Measurements from ENCODE around the gene MAU2. TPM values are rescaled to one million over a fixed set of nuclear protein-coding genes. Genes with fewer than 3 reads are reported as not detected.

Gene MAU2
- total RNA-seq, 1 experiment from 2014 or later: 48.4 TPM

DNA sequence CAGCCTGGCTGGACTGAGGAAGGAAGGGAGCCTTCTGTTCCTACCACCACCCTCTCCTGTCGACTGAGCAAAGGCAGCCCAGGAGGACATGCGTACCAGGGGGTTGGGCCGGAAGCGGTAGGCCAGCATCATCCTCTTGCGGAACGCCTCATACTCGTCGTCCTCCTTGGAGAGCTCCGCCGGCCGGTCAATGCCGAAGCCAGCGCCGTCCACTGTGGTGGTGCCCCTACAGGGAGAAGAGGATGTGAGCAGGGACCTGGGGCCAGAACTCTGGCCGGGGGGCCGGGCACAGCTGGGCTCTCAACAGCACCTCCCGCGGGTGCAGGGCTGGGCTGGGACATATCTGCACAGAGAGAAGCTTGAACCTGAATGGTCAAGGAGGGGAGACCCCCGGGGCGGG, 43.8 kb upstream of the MAU2 start:
- Mint-ChIP-seq H3K27ac (no peak overlapping the region), H3K36me3 (ENCODE audit: insufficient read depth in 1 of 3, low read depth in 3 of 3) (peaks cover 10 to 40% (median 30%) of the 10 kb centered on the region in 3 experiments; a peak in 6 of 7 replicates), H3K4me1 (peaks cover 8 to 10% of the 10 kb centered on the region in 2 experiments), H3K9me3 (no peaks in the 10 kb centered on the region), H3K4me3 (no peak overlapping the region), H3K27me3 (ENCODE audit: low read depth) (peaks cover 14% of the 10 kb centered on the region)
- H2BK12ac ChIP-seq (ENCODE audit: insufficient read length, low read depth, low read length): no peak overlapping the region
- H3K23me2 ChIP-seq (ENCODE audit: insufficient read length, low read depth, low read length, poor library complexity, severe bottlenecking): peaks cover 7% of the 10 kb centered on the region
- no peak overlapping the region for H2AFZ ChIP-seq (ENCODE audit: low read length)
- H2AK5ac ChIP-seq (ENCODE audit: insufficient read length, low read length): no peak overlapping the region
- H2BK5ac ChIP-seq (ENCODE audit: insufficient read length, low read length): no peak overlapping the region
- H3K79me1 ChIP-seq (ENCODE audit: insufficient read depth, low read depth, low read length, poor library complexity, severe bottlenecking): no peaks in the 10 kb centered on the region
- no peak for DNase-seq
- TF ChIP-seq CTCF (conservative IDR thresholded peaks at IDR 0.05): no peak
- no peak overlapping the region for H3K14ac ChIP-seq (ENCODE audit: insufficient read depth, low read length)
- H4K20me1 ChIP-seq (ENCODE audit: control insufficient read depth, insufficient read depth, insufficient read length): no peaks in the 10 kb centered on the region
- no peak overlapping the region for H3K23ac ChIP-seq (ENCODE audit: insufficient read length, low read depth, low read length)
- H3K4me2 ChIP-seq (ENCODE audit: insufficient read depth, insufficient read length, low read length): no peak overlapping the region
- H3T11ph ChIP-seq (ENCODE audit: low read length): no peak overlapping the region
- no peak overlapping the region for H3K9ac ChIP-seq (ENCODE audit: extremely low read depth, insufficient read length, low read length)
- H4K8ac ChIP-seq (replicated peaks; ENCODE audit: insufficient read length, low read depth, low read length): no peak overlapping the region
- no peak overlapping the region for H3K27ac ChIP-seq (ENCODE audit: insufficient read length, low read depth, low read length)
- H3K4ac ChIP-seq (ENCODE audit: low read depth, low read length): no peak overlapping the region
- H2BK15ac ChIP-seq (ENCODE audit: low read depth, low read length): no peak overlapping the region
- H4K5ac ChIP-seq (ENCODE audit: insufficient read length, low read depth, low read length): no peak overlapping the region
- no peaks in the 10 kb centered on the region for H3K9me3 ChIP-seq (ENCODE audit: control insufficient read depth, low read depth, low read length)
- H3K56ac ChIP-seq (ENCODE audit: insufficient read length, low read depth, low read length): no peak overlapping the region
- H3K18ac ChIP-seq (ENCODE audit: insufficient read length, low read depth, low read length): no peak overlapping the region
- no peaks in the 10 kb centered on the region; the same call in 1 of the 2 replicates for H3K4me1 ChIP-seq (ENCODE audit: insufficient read depth, low read length)
- no CpG with 5 or more reads among the region's 20 CpGs for WGBS (ENCODE audit: extremely low coverage, insufficient read length, low lambda C conversion rate)
- no peak overlapping the region for H2BK20ac ChIP-seq (ENCODE audit: low read depth, low read length, poor library complexity, severe bottlenecking)
- H3K79me2 ChIP-seq (ENCODE audit: insufficient read depth, low read length): no peaks in the 10 kb centered on the region
- no peaks in the 10 kb centered on the region for H3K27me3 ChIP-seq (ENCODE audit: insufficient read depth, low read length)
- H2BK120ac ChIP-seq (ENCODE audit: low read depth, low read length, poor library complexity, severe bottlenecking): no peak overlapping the region
- H4K91ac ChIP-seq (ENCODE audit: insufficient read length, low read depth, low read length): no peak overlapping the region

Measured in H9 (cell line).